AG08396 (cell line): ENCODE measurements around the gene RPS6KA2.

Experiments used
- DNase-seq: peaks from one replicate; pipeline ENCODE4 v3.0.0; 2012; ENCODE audit warnings: low spot score, mixed read lengths

The RPS6KA2 gene

GRCh38 chr6:166488076-166488685, 138.9 kb downstream of the RPS6KA2 start:
- DNase-seq, result no peak

GRCh38 chr6:166487148-166487547, 139.9 kb downstream of the RPS6KA2 start:
- DNase-seq, result no peak

GRCh38 chr6:166486536-166486880, 140.5 kb downstream of the RPS6KA2 start:
- DNase-seq, result no peak

DNA sequence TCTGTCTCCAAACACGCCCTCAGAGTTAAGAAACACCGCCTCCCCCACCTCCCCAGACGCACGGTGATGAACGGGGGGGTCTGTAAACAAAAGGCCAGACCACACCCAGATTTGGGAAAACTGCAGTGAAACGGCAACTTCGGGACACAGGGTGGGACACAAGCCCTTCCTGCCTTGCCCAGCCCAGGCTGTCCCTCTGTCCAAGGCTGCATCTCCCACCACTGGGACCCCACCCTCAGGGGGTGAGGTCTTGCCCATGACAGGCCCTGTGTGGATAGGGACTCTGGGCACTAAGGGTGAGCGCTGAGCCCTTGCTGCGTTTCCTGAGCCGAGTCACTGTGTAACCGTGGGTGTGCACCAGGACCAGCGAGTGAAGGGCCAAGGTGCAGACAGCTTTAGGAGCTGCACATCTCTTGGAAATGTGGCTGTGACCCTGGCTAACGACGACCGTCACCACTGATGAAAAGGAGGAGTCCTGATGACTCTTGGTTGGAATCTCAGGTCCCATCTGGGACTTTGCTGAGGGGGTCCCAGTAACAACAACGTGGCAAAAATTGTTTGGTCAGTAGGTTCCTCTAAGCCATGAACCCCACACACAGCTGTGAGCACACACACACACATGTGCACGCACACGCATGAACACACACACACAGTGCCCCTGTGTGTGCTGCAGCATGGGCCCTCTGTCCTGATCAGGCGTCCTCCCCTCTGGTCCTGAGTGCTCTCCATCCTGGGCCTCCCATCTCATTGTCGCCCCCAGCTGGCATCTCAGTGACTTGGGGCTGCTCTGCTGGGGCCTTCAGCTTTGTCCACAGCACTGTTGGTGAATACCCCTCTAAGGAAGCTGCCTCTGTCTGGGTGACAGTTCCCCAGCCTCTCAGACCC, 141.2 kb downstream of the RPS6KA2 start:
- no peak for DNase-seq

- no peak for DNase-seq
These were observed 142.2 kb downstream of the RPS6KA2 start for GRCh38 chr6:166484863-166485262.

- no peak for DNase-seq
These were observed 143.3 kb downstream of the RPS6KA2 start for GRCh38 chr6:166483573-166484250.

DNA sequence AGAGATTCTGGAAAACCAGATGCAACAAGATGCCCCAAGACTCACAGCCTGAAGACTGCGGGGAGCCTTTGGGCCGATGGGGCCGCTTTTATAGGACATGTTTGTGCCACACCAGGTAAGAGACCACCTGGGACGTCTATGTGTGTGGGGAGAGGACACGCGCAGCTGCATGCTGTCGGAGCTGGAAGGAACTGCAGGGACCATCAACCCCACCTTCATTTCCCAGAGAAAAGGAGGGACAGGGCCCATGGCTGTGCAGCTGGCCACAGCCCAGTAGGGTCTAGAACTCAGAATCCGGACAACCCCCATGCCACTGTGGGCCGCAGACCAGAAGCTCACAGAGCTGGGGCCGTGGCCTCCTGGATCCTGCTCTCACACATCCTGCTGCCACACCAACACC, 144.0 kb downstream of the RPS6KA2 start:
- DNase-seq, result no peak

DNA sequence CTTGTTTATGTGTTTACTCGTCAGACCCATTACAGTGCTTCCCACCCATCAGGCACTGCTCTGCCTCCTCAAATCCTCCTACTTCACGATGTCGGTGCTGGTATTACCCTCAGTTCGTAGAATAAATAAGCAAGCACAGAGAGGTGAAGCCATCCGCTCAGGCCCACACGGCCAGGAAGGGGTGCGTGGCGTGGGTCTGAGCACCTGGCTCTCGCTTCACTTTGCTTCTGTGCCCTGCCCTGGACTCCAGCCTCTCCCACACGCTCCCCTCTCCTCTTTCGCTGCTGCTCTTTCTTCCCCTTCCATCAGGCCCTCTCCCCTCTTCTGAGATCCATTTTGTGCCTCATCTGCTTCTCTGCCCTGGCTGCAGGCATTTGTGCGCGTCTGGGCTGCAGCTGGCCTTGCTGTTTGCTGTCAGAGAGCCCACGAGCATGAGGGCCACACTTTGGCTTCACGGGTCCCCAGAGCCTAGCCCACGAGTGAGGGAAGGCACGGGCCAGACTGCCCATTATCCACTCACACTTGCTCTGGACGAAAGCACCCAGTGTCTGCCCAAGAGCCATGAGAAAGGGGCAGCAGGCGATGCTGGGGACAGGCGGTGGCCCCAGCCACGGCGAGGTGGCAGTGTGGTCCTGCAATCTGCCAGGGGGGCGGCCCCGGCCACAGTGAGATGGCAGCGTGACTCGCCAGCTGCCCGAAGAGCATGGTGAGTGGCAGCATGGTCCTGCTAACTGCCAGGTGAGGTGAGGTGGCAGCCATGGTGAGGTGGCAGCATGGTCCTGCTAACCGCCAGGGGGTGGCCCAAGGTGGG, 148.1 kb downstream of the RPS6KA2 start:
- no peak for DNase-seq

DNA sequence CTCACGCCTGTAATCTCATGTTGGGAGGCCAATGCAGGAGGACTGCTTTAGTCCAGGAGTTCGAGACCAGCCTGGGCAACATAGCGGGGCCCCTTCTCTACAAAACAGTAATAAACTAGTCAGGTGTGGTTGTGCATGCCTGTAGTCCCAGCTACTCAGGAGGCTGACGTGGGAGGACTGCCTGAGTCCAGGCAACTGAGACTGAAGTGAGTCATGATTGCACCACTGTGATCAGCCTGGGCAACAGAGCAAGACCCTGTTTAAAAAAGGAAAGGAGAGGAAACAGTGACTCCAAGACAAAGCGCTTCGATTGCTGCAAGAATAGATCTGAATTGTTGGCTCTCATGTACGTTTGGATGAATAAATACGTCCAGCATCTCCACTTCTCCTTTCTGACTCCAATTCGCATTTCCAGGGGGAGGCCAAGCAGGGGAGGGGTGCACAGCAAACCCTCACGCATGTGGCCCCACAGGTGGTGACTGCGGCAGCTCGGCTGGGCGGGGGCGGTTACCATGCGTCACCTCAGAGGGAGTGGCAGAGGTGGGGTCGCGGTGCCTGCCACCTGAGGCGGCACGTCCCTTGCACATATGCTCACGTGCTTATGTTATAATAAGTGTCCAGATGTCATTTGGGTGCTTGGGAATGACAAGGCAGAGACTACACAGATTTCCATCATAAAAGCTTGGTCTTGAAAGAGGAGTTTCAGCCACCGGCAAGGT, 149.2 kb downstream of the RPS6KA2 start:
- no peak for DNase-seq

DNA sequence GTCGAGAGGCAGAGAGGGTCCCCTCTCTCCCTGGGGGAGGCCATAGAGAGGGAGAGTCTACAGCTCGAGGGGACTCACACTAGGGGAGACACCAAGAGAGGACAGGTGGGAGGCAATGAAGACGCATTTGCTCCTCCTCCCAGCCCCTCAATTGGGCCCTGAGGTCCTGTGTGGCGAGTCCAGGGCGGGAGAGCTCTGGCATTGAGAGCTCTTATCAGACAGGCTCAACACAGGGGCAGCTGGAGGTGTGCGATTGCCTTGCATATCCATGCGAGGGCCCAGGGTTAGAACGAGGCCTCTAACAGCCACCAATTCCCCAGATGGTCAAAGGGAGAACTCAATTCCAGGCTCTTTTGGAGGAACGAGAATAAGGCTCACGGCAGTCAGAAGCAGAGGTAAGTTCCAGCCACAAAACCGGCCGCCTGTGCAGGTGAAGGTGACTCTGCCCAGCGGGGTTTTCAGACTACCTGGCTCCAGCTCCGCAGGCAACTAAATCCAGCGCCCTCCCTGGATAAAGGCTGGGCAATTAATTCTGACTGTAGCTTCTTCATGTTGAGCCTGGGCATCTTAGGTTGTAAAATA, 150.3 kb downstream of the RPS6KA2 start:
- DNase-seq, result no peak

DNA sequence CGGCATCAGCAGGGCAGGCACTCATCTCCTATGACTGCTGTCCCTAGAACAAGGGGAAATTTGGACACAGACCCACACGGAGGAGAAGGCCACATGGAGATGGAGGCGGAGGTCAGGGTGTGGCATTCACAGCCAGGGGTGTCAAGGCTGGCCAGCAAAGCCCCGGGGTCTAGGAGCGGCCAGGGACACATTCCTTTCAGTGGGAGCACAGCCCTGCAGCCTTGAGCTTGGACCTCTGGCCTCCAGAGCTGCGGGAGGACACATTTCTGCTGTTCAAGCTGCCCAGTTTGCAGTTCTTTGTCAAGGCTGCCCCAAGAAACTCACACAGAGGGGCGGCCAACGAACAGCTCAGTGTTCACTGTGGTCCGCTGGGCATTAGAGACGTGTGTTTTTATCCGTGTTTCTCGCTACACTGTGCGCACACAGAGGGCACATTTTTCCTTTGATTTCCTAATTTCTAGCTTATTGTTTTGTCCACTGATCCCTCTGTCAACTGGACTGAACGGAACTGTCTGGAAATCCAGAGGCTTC, 150.9 kb downstream of the RPS6KA2 start:
- DNase-seq, result no peak

- no peak for DNase-seq
These were observed 152.1 kb downstream of the RPS6KA2 start for GRCh38 chr6:166474721-166475565.

DNA sequence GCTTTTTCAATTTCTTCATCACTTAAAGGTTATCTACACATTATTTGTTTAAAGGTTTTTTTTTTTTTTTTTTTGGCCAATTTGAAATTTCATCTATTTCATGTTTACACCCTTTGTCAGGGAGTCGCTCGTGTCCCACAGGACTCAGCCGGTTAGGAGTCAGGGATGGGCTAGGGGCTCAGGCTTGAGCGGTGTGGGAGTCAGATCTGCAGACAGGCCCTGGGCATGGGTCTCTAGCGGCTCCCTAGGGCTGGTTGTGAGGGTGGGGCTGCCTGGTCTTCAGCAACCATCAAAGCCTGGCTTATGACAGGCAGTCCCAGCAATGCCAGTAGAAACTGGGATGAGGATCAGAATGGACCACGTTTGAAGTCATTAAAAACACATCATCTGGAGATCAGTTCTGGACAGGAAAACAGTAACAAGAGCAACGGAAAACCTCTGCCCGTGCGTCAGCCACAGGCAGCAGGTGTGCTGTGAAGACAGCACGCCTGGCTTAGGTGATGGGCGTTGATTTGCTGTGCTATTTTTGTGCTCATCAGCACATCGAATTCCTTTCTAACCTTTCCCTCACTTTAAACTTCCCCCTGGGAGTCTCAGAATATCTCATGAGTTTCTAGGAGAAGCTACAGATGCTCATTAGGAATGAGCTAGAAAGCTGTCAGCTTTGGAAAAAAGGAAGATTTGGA, 153.0 kb downstream of the RPS6KA2 start:
- no peak for DNase-seq

DNA sequence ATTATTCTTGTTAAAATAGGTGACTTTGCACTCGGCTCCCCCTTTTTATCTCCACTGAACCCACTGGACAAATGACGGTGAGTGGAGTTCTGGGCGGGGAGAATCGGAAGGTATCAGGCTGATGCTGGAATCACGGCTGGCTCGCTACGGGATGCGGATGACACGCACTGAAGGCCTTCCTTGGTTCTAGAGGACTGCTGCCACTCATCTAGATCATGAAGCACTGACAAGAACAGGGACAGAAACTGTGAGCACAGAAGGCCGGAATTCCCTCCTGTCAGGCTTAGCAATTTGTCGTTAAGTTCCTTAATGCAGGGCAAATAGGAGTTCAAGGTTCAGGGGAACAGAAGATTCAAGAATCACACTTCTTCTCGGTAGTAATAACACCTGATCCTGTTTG, 154.4 kb downstream of the RPS6KA2 start:
- DNase-seq, result no peak

GRCh38 chr6:166471797-166472260, 155.2 kb downstream of the RPS6KA2 start:
- no peak for DNase-seq

GRCh38 chr6:166470863-166471410, 156.1 kb downstream of the RPS6KA2 start:
- DNase-seq, result no peak

DNA sequence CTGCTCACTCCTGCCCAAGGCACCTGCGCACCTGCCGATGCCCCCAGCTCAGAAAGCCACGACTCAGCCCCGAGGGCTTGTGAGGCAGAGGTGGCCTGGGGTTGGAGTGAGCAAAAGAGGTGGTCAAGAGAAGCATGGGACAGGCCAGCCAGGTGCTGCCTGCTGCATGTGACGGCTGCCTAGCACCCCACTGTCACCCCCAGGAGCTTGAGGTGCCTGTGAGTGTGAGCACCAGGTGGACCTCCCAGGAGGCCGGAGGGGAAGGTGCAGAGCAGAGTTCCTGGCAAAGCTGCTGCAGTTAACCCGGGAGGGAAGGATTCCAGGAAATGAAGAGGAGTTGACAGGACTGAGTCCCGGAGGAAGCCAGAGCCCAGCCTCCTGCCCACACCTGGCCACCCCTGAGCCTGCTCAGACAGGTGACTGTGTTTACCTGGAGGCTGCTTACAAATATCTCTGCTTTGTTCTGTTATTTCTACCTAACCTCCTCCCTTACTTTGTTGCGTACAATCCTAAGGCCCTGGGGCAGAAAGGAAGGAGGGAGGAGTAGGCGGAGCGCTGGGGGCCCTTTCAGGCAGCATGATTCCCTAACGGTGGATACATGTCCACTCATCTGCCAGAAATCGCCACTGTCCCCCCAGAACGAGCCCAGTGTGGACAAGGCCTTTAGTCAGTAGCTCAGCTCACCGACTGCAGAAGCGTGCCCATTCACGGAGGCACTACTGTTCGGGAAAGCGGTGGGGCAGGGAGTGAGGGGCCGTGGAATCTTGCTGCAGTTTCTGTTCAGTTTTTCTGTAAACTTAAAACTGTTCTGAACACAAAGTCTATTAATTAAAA, 156.8 kb downstream of the RPS6KA2 start:
- DNase-seq, result no peak

DNA sequence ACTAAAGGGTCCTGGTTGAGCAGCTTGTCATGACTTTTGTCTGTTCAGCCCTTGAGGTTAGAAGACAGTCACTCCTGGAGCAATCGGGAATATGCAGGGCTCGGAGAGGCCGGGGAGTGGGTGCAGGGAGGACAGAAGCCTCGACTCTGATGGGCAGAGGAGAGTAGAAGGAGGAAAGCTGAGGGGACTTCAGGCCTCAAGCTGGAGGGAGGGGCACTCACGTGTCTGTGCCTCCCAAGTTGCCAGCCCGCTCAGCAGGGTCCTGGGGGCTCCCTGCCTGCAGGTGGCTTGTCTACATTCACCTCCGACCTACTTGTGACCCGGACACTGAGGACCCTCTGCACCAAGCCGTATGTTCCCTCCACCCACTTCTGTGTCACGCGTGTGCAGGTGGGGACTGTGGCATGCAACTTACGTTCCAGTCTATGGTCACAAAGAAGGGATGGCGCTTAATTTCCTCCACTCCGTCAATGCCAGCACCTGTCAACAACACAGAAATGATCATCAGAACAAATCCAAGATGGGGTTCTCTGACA, 157.6 kb downstream of the RPS6KA2 start:
- no peak for DNase-seq
